HG02610 (cell line): ENCODE data around the gene BCO2.

Source experiments
- ATAC-seq: cut with Tn5 transposase; IDR thresholded peaks from one replicate; pipeline ENCODE4 v1.9.1; 2021; ENCODE audit warnings: mild to moderate bottlenecking, moderate library complexity; ENCODE audit not compliant: unreplicated experiment

BCO2 gene

DNA sequence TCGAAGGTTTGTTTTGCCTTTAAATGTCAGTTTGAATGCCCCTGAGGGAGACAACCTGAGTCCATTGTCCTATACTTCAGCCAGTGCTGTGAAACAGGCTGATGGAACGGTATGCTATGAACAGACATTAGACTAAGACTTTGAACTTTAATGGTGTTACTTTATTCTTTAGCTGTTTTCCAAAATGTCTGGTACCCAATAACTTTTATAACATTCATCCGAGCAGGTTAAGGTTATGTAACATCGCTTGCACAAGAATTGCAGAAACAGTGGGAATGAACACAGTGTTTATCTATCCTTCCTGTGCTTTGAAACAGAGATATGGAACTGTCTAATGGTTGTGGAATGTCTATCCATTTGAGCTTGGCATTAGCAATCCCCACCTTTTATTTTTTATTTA lies 38.4 kb downstream of the BCO2 start:
- no peak for ATAC-seq

DNA sequence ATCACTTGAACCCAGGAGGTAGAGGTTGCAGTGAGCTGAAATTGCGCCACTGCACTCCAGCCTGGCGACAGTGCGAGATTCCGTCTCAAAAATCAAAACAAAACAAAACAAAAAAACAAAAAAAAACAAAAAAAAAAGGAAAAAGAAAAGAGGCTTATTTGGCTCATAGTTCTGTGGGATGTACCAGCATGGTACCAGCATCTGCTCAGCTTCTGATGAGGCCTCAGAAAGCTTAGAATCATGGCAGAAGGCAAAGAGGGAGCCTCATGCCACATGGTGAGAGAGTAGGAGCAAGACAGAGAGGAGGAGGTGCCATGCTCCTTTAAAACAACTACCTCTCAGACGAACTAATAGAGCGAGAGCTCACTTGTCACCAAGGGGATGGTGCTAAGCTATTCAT lies 40.3 kb downstream of the BCO2 start:
- ATAC-seq = no peak

GRCh38 chr11:112216561-112217105 lies 41.3 kb downstream of the BCO2 start:
- ATAC-seq = no peak

DNA sequence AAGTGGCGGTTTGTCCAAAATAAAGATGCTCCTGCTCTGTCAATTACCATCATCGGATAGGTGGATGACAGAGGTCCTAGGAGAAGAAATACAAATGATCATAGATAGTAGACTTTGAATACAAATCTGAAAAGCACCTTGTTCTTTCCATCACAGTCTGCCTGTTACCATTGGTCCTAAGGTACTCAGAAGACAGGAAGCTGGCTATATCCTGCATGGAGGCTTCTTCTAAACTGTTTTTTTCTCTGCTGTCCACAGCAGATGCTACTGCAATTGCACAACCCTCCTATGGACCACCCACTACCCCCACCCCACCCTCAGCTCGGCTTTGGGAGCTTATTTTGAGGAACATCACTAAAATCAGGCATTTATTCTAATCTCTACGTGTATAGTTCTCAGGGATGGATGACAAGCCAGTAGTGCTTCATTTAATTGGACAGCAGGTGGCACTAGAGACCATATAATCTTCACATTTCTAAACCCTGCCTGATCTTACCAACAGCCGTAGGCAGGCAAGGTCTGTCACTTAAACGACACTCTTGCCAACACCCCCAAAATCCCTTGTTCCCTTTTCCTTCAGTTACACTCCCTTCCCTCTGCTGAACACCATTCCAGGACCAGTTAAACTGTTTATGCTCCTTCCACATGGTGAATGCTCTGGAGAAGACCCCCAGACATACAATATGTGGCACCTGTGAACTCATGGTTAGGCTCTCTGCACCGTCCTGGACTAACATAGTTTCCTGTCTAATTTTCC lies 44.3 kb downstream of the BCO2 start:
- ATAC-seq = peak; percentile 94

GRCh38 chr11:112221274-112221835 lies 46.0 kb downstream of the BCO2 start:
- ATAC-seq = no peak

GRCh38 chr11:112222303-112222702 lies 47.0 kb downstream of the BCO2 start:
- ATAC-seq = no peak

- no peak for ATAC-seq
Measured at GRCh38 chr11:112223121-112223520, 47.8 kb downstream of the BCO2 start.

GRCh38 chr11:112223754-112224532 lies 48.6 kb downstream of the BCO2 start:
- ATAC-seq = no peak

GRCh38 chr11:112225753-112226061 lies 50.4 kb downstream of the BCO2 start:
- no peak for ATAC-seq

- ATAC-seq = peak; percentile 97
Measured at GRCh38 chr11:112226062-112226830, 50.9 kb downstream of the BCO2 start, which contains the start of gene PTS. PTS (plus strand) TSS chr11:112226428; CDS start chr11:112226444, 16 bp downstream.

DNA sequence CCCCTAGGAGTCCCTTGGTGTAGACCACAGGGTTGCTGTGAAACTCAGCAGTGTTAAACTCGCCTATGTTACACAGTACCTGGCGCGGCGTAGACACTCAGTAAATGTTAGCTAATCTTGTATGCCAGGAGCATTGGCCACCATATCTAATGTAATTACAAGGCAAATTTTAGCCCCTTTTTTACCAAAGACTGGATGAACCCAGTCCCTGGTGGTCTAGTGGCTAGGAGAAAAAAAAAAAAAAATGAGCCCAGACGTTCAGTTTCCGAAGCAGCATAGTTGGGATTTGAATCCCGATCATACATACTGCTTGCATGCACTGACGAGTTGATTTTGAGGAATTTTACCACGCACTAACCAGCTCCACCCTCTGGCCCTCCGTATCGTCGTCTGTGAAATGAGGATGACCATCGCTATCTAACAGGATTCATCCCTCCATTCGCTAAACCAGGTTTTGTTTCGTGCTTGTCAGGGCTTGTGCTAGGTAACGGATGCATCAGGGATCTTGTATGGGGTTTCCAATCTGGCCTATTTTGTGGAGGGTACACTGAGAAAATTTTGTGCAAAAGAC lies 51.6 kb downstream of the BCO2 start:
- ATAC-seq = peak; percentile 41

- no peak for ATAC-seq
Measured at GRCh38 chr11:112227471-112227870, 52.2 kb downstream of the BCO2 start.

- ATAC-seq = no peak
Measured at GRCh38 chr11:112228706-112229105, 53.4 kb downstream of the BCO2 start.

- ATAC-seq = no peak
Measured at GRCh38 chr11:112229159-112229558, 53.8 kb downstream of the BCO2 start.

DNA sequence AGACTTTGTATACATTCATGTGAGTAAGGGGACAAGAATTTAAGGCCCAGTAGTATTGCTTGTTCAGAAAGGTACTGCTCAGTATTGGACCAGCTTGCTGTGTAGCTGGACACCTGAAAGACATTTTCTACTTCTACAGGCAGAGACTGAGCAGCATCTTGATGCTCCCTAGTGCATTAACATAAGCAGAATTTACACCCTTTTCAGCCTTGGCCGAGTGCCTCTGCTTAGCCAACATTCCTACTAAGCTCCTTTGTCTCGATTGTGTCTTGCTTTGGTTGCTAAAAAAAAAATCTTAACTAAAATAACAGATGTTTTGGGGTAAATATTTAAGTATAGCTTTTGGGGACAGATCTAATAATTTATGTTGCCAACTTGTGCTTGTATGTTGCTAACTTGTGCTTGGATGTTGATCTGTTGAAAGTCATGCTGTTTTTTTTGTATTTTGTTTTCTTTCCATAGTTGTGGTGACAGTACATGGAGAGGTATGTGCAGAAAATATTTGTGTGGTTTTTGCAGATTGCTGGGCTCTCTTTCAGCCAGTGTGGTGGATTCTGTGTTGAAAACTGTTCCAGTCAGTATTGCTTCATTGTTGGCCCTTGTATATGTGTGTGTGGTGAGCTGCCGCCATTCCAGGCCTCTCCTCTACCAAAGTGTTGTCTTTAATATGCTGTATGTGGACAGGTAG lies 54.6 kb downstream of the BCO2 start:
- no peak for ATAC-seq

- ATAC-seq = no peak
Measured at GRCh38 chr11:112231952-112232351, 56.6 kb downstream of the BCO2 start.

GRCh38 chr11:112235750-112236390 lies 60.6 kb downstream of the BCO2 start:
- no peak for ATAC-seq

DNA sequence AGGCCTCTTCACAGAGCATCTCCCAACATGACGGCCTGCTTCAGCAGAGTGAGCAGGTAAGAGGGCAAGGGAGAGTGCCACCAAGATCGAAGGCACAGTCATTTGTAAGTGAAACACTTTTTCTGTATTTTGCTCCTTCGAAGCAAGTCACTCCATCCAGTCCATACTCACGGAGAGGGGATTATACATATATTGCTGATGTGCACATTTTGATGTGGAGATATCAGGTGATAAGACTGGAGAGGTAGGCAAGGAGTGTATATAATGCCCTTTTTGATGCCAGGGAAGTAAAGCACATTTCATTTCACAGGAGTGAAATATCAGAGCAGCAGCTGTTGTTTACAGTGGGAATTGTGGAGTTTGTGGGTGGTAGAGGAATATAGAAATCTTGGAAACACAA lies 62.1 kb downstream of the BCO2 start:
- ATAC-seq = no peak

GRCh38 chr11:112238041-112238440 lies 62.7 kb downstream of the BCO2 start:
- no peak for ATAC-seq

DNA sequence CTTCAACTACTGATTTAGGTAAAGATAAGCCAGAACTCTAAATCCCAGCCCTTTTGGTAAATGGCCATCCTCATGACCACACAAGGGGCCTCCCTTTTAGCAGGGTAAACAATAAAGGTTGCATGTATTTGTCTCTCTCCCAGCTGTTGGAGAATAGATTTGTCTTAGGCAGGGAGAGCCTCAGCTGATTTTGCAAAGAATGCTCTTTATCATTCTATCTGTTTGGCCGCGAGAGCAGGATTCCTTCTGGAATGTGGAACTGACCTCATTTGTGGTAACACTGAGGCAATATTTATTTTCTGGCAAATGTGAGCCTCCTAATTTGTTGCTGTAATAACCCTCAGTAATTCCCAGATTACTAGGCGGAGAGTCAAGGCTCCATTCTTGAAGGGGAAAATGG lies 66.2 kb downstream of the BCO2 start:
- ATAC-seq = no peak
